Trophoblast cell (in vitro differentiated cells and primary cell): Measurements from ENCODE around the gene PAFAH1B2.

ENCODE experiments used
- DNase-seq, 2 donors: peaks; one replicate each; pipeline ENCODE4 v3.0.0-alpha.2; 2016
- H2AFZ ChIP-seq: 2 replicates; pipeline ENCODE4 v1.6.1; 2013; ENCODE audit warnings: low read length, moderate library complexity, mild to moderate bottlenecking; ENCODE audit not compliant: insufficient read depth, poor library complexity
- H2AK5ac ChIP-seq: 2 replicates; pipeline ENCODE4 v1.6.1; 2013; ENCODE audit warnings: mild to moderate bottlenecking, low read length
- H2BK120ac ChIP-seq: 2 replicates; pipeline ENCODE4 v1.6.1; 2013; ENCODE audit warnings: low read length, mild to moderate bottlenecking, moderate library complexity; ENCODE audit not compliant: insufficient read depth, poor library complexity
- H2BK12ac ChIP-seq: 2 replicates; pipeline ENCODE4 v1.6.1; 2013; ENCODE audit warnings: mild to moderate bottlenecking, low read length, moderate library complexity
- H2BK5ac ChIP-seq: 2 replicates; pipeline ENCODE4 v1.6.1; 2013; ENCODE audit warnings: low read length, low read depth, moderate library complexity, mild to moderate bottlenecking; ENCODE audit not compliant: poor library complexity
- H3K14ac ChIP-seq: 2 replicates; pipeline ENCODE4 v1.6.1; 2013; ENCODE audit warnings: mild to moderate bottlenecking, low read length
- H3K18ac ChIP-seq: 2 replicates; pipeline ENCODE4 v1.6.1; 2013; ENCODE audit warnings: mild to moderate bottlenecking, low read length
- H3K23ac ChIP-seq: 2 replicates; pipeline ENCODE4 v1.6.1; 2013; ENCODE audit warnings: low read length
- H3K27ac ChIP-seq: 2 replicates; pipeline ENCODE4 v1.5.1; 2013; ENCODE audit warnings: low read depth, mild to moderate bottlenecking, inconsistent platforms, low read length, moderate library complexity
- H3K27me3 ChIP-seq: 2 replicates; pipeline ENCODE4 v1.6.1; 2013; ENCODE audit warnings: inconsistent platforms, mild to moderate bottlenecking, low read length, moderate library complexity; ENCODE audit not compliant: insufficient read depth
- H3K36me3 ChIP-seq, 2 experiments: 1 replicate in 1 of 2; 2 replicates in 1 of 2; pipeline ENCODE4 v1.6.1; 2013; ENCODE audit warnings: low read length in 2 of 2, mild to moderate bottlenecking in 2 of 2, moderate library complexity in 1 of 2; ENCODE audit not compliant: insufficient read depth in 2 of 2, control insufficient read depth in 1 of 2
- H3K4ac ChIP-seq: 2 replicates; pipeline ENCODE4 v1.6.1; 2013; ENCODE audit warnings: low read depth, mild to moderate bottlenecking, low read length, moderate library complexity
- H3K4me1 ChIP-seq, 2 experiments: 1 replicate in 1 of 2; 2 replicates in 1 of 2; pipeline ENCODE4 v1.6.1; 2013; ENCODE audit warnings: low read length in 2 of 2, mild to moderate bottlenecking in 2 of 2, moderate library complexity in 1 of 2; ENCODE audit not compliant: insufficient read depth in 2 of 2, control insufficient read depth in 1 of 2
- H3K4me2 ChIP-seq: 2 replicates; pipeline ENCODE4 v1.6.1; 2013; ENCODE audit warnings: inconsistent platforms, mild to moderate bottlenecking, low read length, moderate library complexity
- H3K4me3 ChIP-seq: 2 replicates; pipeline ENCODE4 v1.5.1; 2013; ENCODE audit warnings: mild to moderate bottlenecking, low read depth, low read length, inconsistent platforms
- H3K79me1 ChIP-seq: one replicate; pipeline ENCODE4 v1.6.1; 2013; ENCODE audit warnings: low read length
- H3K79me2 ChIP-seq: 2 replicates; pipeline ENCODE4 v1.6.1; 2013; ENCODE audit warnings: low read length, mild to moderate bottlenecking; ENCODE audit not compliant: control insufficient read depth, insufficient read depth, poor library complexity
- H3K9ac ChIP-seq: 2 replicates; pipeline ENCODE4 v1.6.1; 2013; ENCODE audit warnings: mild to moderate bottlenecking, low read length
- H3K9me3 ChIP-seq: 2 replicates; pipeline ENCODE4 v1.6.1; 2013; ENCODE audit warnings: low read depth, mild to moderate bottlenecking, control low read depth, inconsistent platforms, low read length; ENCODE audit not compliant: insufficient read depth
- H4K12ac ChIP-seq: 2 replicates; pipeline ENCODE4 v1.6.1; 2013; ENCODE audit warnings: low read depth, mild to moderate bottlenecking, low read length, moderate library complexity
- H4K8ac ChIP-seq: 2 replicates; pipeline ENCODE4 v1.6.1; 2013; ENCODE audit warnings: low read depth, mild to moderate bottlenecking, low read length, moderate library complexity
- H4K91ac ChIP-seq: one replicate; pipeline ENCODE4 v1.6.1; 2013; ENCODE audit warnings: low read depth, mild to moderate bottlenecking, low read length, moderate library complexity
- WGBS: extraction: QIAGEN DNeasy Blood & Tissue Kit; methylation state at CpG from one replicate; pipeline ENCODE4 v1.1.7; 2013; ENCODE audit warnings: missing lambda C conversion rate; ENCODE audit not compliant: insufficient read length, insufficient coverage; ENCODE audit errors: extremely low coverage; 5-methylcytosine and 5-hydroxymethylcytosine counted together

PAFAH1B2 gene

GRCh38 chr11:117191680-117192400 lies 47.8 kb downstream of the PAFAH1B2 start:
- H3K4me2 ChIP-seq: no peak overlapping the region

GRCh38 chr11:117192401-117192875 lies 48.4 kb downstream of the PAFAH1B2 start:
- Histone ChIP-seq H3K79me2 (no peaks in the 10 kb centered on the region), H3K9ac (no peak overlapping the region), H3K27me3 (no peaks in the 10 kb centered on the region), H3K4me2 (no peak overlapping the region), H2AFZ (no peak overlapping the region), H3K4me3 (no peak overlapping the region), H2BK120ac (no peak overlapping the region), H4K8ac (no peak overlapping the region), H3K23ac (no peak overlapping the region), H4K12ac (no peak overlapping the region), H3K18ac (no peak overlapping the region), H4K91ac (no peak overlapping the region), H3K27ac (no peak overlapping the region), H2BK12ac (no peak overlapping the region), H3K79me1 (no peaks in the 10 kb centered on the region), H3K36me3 (peaks cover 55 to 61% of the 10 kb centered on the region in 2 experiments), H2BK5ac (no peak overlapping the region), H3K14ac (no peak overlapping the region), H3K4me1 (peaks cover 2 to 5% of the 10 kb centered on the region in 2 experiments), H2AK5ac (no peak overlapping the region), H3K9me3 (no peaks in the 10 kb centered on the region), H3K4ac (no peak overlapping the region)
- no CpG with 5 or more reads among the region's 17 CpGs for WGBS
- DNase-seq: no peak

More at GRCh38 chr11:117191680-117192400, 47.8 kb downstream of the PAFAH1B2 start:
- H3K79me2 ChIP-seq: no peaks in the 10 kb centered on the region
- no peak overlapping the region for H2BK12ac ChIP-seq
- no peak for DNase-seq
- no peak overlapping the region for H2BK120ac ChIP-seq
- no peaks in the 10 kb centered on the region for H3K4me1 ChIP-seq
- no peaks in the 10 kb centered on the region for H3K27me3 ChIP-seq
- no peak overlapping the region for H2BK5ac ChIP-seq
- H3K9me3 ChIP-seq: no peaks in the 10 kb centered on the region
- no peak overlapping the region for H2AK5ac ChIP-seq
- no peak overlapping the region for H3K9ac ChIP-seq
- no peak overlapping the region for H4K12ac ChIP-seq
- peaks cover 58 to 64% of the 10 kb centered on the region in 2 experiments for H3K36me3 ChIP-seq
- no peak overlapping the region for H3K23ac ChIP-seq
- no peak overlapping the region for H4K91ac ChIP-seq
- H3K79me1 ChIP-seq: no peaks in the 10 kb centered on the region
- no peak overlapping the region for H4K8ac ChIP-seq
- no peak overlapping the region for H3K27ac ChIP-seq
- no peak overlapping the region for H3K4me3 ChIP-seq
- H2AFZ ChIP-seq: no peak overlapping the region
- H3K4ac ChIP-seq: no peak overlapping the region
- H3K14ac ChIP-seq: no peak overlapping the region
- WGBS: no CpG with 5 or more reads among the region's 26 CpGs
- no peak overlapping the region for H3K18ac ChIP-seq

GRCh38 chr11:117193130-117194020 lies 49.3 kb downstream of the PAFAH1B2 start:
- no peak for DNase-seq
- H4K8ac ChIP-seq: no peak overlapping the region
- no peak overlapping the region for H3K23ac ChIP-seq
- no peak overlapping the region for H3K4me2 ChIP-seq
- H4K91ac ChIP-seq: no peak overlapping the region
- no peak overlapping the region for H2AK5ac ChIP-seq
- H3K4me3 ChIP-seq: no peak overlapping the region
- H3K9ac ChIP-seq: no peak overlapping the region
- H4K12ac ChIP-seq: no peak overlapping the region
- no CpG with 5 or more reads among the region's 15 CpGs for whole genome bisulfite sequencing
- H3K36me3 ChIP-seq: peaks cover 50 to 52% of the 10 kb centered on the region in 2 experiments
- no peaks in the 10 kb centered on the region for H3K27me3 ChIP-seq
- peaks cover 8% of the 10 kb centered on the region for H3K79me1 ChIP-seq
- H3K9me3 ChIP-seq: no peaks in the 10 kb centered on the region
- H2BK12ac ChIP-seq: no peak overlapping the region
- no peak overlapping the region for H3K14ac ChIP-seq
- H3K4me1 ChIP-seq: peaks cover 12 to 14% of the 10 kb centered on the region in 2 experiments
- no peak overlapping the region for H3K27ac ChIP-seq
- H3K79me2 ChIP-seq: peaks cover 5% of the 10 kb centered on the region
- H2BK120ac ChIP-seq: no peak overlapping the region
- no peak overlapping the region for H3K4ac ChIP-seq
- no peak overlapping the region for H2AFZ ChIP-seq
- no peak overlapping the region for H3K18ac ChIP-seq
- no peak overlapping the region for H2BK5ac ChIP-seq

GRCh38 chr11:117194267-117194666 lies 50.2 kb downstream of the PAFAH1B2 start:
- peaks cover 41 to 44% of the 10 kb centered on the region in 2 experiments for H3K36me3 ChIP-seq
- H2AK5ac ChIP-seq: no peak overlapping the region
- no peak overlapping the region for H3K4me2 ChIP-seq
- H3K4me1 ChIP-seq: peaks cover 16 to 19% of the 10 kb centered on the region in 2 experiments
- H3K9me3 ChIP-seq: no peaks in the 10 kb centered on the region
- peaks cover 10% of the 10 kb centered on the region for H3K79me2 ChIP-seq
- H3K4ac ChIP-seq: no peak overlapping the region
- H3K23ac ChIP-seq: no peak overlapping the region
- H3K9ac ChIP-seq: no peak overlapping the region
- no peak overlapping the region for H3K4me3 ChIP-seq
- no peak overlapping the region for H2BK120ac ChIP-seq
- no peak overlapping the region for H2BK5ac ChIP-seq
- H4K91ac ChIP-seq: no peak overlapping the region
- no peak for DNase-seq
- no peak overlapping the region for H2BK12ac ChIP-seq
- WGBS: no CpG with 5 or more reads among the region's 5 CpGs
- H3K79me1 ChIP-seq: peaks cover 15% of the 10 kb centered on the region
- no peak overlapping the region for H3K14ac ChIP-seq
- H3K27me3 ChIP-seq: no peaks in the 10 kb centered on the region
- no peak overlapping the region for H4K8ac ChIP-seq
- H2AFZ ChIP-seq: no peak overlapping the region
- H4K12ac ChIP-seq: no peak overlapping the region
- H3K27ac ChIP-seq: no peak overlapping the region
- H3K18ac ChIP-seq: no peak overlapping the region
